GM21529 (cell line): ENCODE measurements around the gene GLIPR1.
"Not testable (repeated sequence)": the region's sequence is repeated elsewhere in the genome, so short reads cannot be mapped to it uniquely, and the experiment has no call there.

ENCODE experiments used
- ATAC-seq: cut with Tn5 transposase; IDR thresholded peaks from one replicate; pipeline ENCODE4 v1.9.1; 2021; ENCODE audit not compliant: unreplicated experiment

Gene GLIPR1

GRCh38 chr12:75509621-75510020, 29.1 kb downstream of the GLIPR1 start:
- ATAC-seq = no peak

GRCh38 chr12:75511116-75512048, 30.8 kb downstream of the GLIPR1 start, which contains the start of gene KRR1:
KRR1 (minus strand) TSS chr12:75511609; CDS start chr12:75511597, 12 bp downstream.
- ATAC-seq = peak; percentile 97

DNA sequence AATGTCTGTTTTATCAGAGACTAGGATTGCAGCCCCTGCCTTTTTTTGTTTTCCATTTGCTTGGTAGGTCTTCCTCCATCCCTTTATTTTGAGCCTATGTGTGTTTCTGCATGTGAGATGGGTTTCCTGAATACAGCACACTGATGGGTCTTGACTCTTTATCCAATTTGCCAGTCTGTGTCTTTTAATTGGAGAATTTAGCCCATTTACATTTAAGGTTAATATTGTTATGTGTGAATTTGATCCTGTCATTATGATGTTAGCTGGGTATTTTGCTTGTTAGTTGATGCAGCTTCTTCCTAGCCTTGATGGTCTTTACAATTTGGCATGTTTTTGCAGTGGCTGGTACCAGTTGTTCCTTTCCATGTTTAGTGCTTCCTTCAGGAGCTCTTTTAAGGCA, 40.7 kb downstream of the GLIPR1 start:
- not testable (repeated sequence) for ATAC-seq

DNA sequence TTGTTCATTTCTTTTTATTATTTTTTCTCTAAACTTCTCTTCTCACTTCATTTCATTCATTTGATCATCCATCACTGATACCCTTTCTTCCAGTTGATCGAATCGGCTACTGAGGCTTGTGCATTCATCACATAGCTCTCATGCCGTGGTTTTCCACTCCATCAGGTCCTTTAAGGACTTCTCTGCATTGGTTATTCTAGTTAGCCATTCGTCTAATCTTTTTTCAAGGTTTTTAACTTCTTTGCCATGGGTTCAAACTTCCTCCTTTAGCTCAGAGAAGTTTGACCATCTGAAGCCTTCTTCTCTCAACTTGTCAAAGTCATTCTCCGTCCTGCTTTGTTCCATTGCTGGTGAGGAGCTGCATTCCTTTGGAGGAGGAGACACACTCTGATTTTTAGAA, 41.6 kb downstream of the GLIPR1 start:
- not testable (repeated sequence) for ATAC-seq

DNA sequence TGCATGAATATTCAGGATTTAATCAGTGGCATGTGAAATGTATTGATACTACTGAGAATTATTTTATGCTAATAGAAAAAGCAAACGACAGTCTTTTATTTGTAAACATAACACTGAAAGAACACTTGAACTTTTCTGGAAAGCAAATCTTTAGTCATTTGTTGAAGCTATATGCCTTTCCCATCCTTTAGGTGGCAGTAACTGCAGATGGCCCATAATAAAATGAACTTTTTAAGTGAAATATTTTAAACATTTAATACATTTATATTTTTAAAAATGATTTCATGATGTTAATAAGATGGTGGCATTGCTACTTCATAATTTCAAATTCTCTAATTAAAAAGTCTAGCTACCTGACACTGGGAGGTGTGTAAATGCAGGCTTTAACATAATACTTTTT, 44.7 kb downstream of the GLIPR1 start:
- ATAC-seq = no peak

DNA sequence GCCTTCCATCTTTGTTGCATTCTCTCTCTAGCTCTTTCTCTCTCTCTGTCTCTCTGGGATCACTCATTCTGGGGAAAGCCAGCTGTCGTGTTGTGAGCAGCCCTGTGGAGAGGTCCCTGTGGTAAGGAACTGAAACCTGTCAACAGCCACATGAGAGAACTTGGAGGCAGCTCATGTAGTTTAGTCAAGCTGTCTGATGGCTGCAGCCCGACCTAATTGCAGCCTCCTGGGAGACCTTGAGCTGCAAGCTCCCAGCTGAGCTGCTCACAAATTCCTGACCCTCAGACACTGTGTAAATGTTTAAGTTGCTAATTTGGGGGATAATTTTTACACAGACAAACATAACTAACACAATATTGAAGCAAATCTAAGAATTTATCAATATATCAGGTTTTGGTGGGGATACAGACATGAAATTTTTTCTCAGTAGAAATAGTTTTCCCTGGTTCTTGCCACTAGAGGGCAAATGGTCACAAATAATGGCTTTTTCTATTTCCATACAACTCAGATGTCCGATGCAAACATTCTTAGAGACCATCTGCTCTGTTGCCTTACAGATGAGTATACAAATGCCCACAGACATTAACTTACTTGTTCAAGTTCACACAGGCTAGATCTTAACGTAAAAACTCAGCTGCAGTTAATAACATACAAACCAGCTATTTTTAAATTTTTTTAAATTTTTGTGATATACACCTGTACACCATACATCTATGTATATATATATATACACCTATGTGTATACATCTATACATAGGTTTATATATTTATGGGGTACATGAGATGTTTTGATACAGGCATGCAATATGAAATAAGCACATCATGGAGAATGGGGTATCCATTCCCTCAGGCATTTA, 46.3 kb downstream of the GLIPR1 start:
- ATAC-seq = peak; percentile 97

- no peak for ATAC-seq
Measured at GRCh38 chr12:75528272-75528671, 47.7 kb downstream of the GLIPR1 start.

GRCh38 chr12:75528692-75529091, 48.1 kb downstream of the GLIPR1 start:
- no peak for ATAC-seq

DNA sequence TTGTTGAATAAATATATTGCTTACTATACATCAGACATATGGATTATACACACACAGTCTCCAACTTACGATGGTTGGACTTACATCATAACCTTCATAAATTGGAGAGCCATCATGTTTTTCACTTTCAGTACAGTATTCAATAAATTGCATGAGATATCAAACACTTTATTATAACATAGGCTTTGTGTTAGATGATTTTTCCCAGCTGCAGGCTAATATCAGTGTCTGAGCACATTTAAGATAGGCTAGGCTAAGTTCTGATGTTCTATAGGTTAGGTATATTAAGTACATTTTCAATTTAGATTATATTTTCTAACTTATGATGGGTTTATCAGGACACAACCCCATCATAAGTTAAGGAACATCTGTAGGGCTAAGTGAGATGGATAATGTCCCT, 48.8 kb downstream of the GLIPR1 start:
- ATAC-seq = no peak

GRCh38 chr12:75529826-75530225, 49.3 kb downstream of the GLIPR1 start:
- ATAC-seq = no peak

DNA sequence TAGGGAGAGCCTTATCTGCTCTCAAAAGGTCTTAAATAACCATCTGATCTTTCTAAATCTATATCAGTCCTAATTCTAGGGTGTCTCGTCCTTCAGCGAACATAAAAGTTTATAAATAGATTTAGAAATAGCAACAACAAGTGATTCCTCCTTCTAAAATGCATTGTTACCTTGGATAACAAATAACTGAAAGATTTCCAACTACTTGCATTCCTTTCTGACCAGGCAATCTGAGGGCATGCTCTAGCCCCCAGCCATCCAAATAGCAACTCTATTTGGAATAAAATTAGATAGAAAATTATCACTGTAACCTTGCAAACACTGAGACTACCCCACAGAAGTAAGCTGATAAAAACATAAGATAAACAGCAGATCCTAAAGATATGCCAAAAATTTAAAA, 52.7 kb downstream of the GLIPR1 start:
- no peak for ATAC-seq

DNA sequence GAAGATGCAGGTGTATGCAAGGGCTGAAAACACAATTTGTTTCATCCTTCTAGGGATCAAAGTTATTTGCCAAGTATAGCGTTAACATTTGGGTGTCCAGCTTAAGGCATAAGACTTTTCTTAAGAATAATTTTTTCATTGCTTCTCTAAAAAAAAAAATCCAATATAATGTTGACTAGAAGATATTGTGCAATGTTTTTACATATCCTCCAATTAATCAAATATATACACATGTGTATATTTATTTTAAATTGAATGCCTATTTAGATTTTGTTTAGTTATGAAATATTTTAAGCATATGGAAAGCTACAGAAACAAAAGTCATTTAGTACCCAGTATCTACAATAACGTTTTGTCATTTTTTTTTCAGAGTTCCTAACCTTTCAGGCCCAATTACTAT, 59.3 kb downstream of the GLIPR1 start:
- ATAC-seq = no peak

DNA sequence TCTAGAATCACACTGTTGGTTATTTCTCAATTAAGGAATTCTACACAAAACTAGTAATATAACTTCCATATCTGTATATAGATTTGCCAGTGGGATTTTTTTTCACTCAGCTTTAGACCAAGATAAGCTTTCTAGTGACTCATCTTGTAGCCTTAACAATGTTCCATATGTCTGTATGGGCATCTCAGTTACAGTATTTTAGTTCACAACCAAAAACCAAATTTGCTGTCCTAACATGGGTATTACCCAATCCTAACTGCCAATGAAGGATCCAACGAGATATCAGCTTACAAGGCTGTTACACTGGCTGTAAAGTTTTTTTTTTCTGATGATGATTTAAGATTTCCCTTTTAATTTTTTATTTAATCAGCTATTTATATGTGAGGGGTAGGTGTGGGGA, 62.4 kb downstream of the GLIPR1 start:
- ATAC-seq = no peak

DNA sequence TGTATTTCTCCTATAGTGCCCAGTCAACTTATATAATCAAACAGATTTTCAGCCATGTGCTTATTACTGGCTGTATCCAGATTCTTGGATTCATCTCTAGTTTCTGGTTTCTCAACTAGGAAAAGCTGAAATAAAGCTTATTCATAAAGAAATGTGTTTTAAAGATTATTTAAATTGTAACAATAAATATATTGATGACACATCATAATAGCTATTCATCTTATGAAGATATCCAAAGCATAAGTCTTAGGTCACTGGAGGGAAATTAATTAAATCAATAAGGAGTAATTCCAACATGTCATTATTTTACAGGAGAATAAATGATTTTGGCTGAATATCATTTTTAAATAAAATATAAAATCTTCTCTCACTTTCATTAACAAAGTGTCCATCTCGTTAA, 63.0 kb downstream of the GLIPR1 start:
- ATAC-seq = no peak

DNA sequence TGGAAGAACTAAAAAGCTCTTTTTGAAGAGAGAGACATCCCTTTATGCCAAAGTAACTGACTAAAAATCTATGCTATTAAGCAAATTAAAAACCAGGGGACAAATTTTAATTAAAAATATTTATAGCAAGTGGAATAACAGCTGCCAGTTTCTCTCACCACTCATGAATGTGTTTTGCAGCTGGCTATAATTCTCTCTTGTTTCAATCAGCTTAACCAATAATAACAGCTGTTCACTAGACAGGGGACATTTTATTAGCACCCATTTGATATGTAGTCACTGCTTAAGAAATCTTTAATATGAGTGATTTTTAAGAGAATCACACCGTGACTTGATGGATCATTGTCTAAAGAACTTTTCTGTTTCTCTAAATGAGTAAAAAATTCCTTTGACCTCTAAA, 65.1 kb downstream of the GLIPR1 start:
- ATAC-seq = no peak

GRCh38 chr12:75548879-75549278, 68.3 kb downstream of the GLIPR1 start:
- ATAC-seq = no peak

GRCh38 chr12:75549989-75550388, 69.4 kb downstream of the GLIPR1 start:
- ATAC-seq = no peak

DNA sequence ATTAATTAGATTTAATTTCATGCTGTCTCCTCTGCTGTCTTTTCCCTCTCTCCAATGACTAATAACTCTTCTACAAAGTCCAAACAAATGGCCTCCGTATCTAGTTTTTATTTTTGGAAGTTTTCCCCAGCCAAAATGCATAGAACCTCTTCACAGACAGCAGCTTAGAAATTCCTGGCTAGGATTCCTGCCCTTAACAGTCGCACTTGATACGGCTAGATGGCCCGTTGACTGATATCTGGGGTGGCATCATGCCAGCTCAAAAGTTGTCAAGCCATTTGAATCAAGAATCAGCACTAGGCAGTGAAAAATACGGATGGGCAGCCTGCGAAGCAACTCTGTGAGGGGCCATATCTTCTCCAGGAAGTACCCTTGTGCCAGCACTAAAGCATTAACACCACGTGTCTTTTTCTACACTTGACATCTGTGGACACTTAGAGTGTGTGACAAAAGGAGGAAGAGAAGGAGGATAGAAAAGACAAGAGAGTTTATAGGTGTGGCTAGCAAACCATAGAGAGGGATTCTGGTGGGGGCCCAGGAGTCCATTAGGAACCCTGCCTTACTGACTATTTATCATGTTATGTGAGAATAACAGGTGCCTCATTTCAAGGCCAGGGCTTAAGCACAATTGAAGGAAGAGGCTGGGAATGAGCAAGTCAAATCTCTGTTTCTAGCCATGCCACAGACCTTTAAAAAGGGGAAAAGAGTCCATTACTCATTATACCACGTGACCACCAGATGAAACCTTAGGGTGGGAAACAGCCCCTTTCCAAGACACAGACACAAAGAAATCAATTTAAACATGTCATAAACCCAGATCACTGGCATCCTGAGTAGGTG, 70.1 kb downstream of the GLIPR1 start:
- no peak for ATAC-seq

GRCh38 chr12:75551477-75551876, 70.9 kb downstream of the GLIPR1 start:
- no peak for ATAC-seq

GRCh38 chr12:75553398-75553797, 72.8 kb downstream of the GLIPR1 start:
- ATAC-seq = no peak
